HG02678 (cell line): ENCODE results near the gene PLA2G12B.
"Not testable (repeated sequence)": the region's sequence is repeated elsewhere in the genome, so short reads cannot be mapped to it uniquely, and the experiment has no call there.

Experiments used
- ATAC-seq: cut with Tn5 transposase; IDR thresholded peaks from one replicate; pipeline ENCODE4 v1.9.1; 2021; ENCODE audit warnings: mild to moderate bottlenecking, moderate library complexity; ENCODE audit not compliant: unreplicated experiment

PLA2G12B gene

GRCh38 chr10:72954596-72955554, at the start of gene PLA2G12B:
PLA2G12B (minus strand) TSS chr10:72954806; CDS start chr10:72954685, 121 bp downstream.
- no peak for ATAC-seq

- ATAC-seq: no peak
These were observed 49.2 kb upstream of the PLA2G12B start for GRCh38 chr10:73003822-73004221.

GRCh38 chr10:73000973-73001372, 46.4 kb upstream of the PLA2G12B start:
- no peak for ATAC-seq

GRCh38 chr10:72997099-72997498, 42.5 kb upstream of the PLA2G12B start:
- ATAC-seq: no peak

GRCh38 chr10:72995459-72995858, 40.9 kb upstream of the PLA2G12B start:
- ATAC-seq: not testable (repeated sequence)

GRCh38 chr10:72989771-72990170, 35.2 kb upstream of the PLA2G12B start:
- not testable (repeated sequence) for ATAC-seq

GRCh38 chr10:72984618-72985017, 30.0 kb upstream of the PLA2G12B start:
- not testable (repeated sequence) for ATAC-seq

GRCh38 chr10:72981882-72982529, 27.4 kb upstream of the PLA2G12B start:
- no peak for ATAC-seq

GRCh38 chr10:72981028-72981881, 26.6 kb upstream of the PLA2G12B start:
- ATAC-seq: no peak

- ATAC-seq: no peak
These were observed 25.7 kb upstream of the PLA2G12B start for GRCh38 chr10:72980348-72980747.

GRCh38 chr10:72979709-72980108, 25.1 kb upstream of the PLA2G12B start:
- no peak for ATAC-seq

- ATAC-seq: no peak
These were observed 22.3 kb upstream of the PLA2G12B start for GRCh38 chr10:72976886-72977285.

GRCh38 chr10:72956001-72956400, 1.4 kb upstream of the PLA2G12B start:
- ATAC-seq: no peak

GRCh38 chr10:72954230-72954595, 393 bp downstream of the PLA2G12B start:
- no peak for ATAC-seq

GRCh38 chr10:72953687-72954086, 919 bp downstream of the PLA2G12B start:
- no peak for ATAC-seq

- no peak for ATAC-seq
These were observed 1.9 kb downstream of the PLA2G12B start for GRCh38 chr10:72952642-72953158.

GRCh38 chr10:72952189-72952588, 2.4 kb downstream of the PLA2G12B start:
- ATAC-seq: no peak

GRCh38 chr10:72951760-72952159, 2.8 kb downstream of the PLA2G12B start:
- ATAC-seq: no peak

GRCh38 chr10:72948762-72949161, 5.8 kb downstream of the PLA2G12B start:
- ATAC-seq: no peak

- ATAC-seq: no peak
These were observed 7.6 kb downstream of the PLA2G12B start for GRCh38 chr10:72946963-72947362.
